ENCODE results near the gene KIAA0753.
A peak's percentile ranks its signal among the peaks of the same experiment; 100 is the strongest.

Gene KIAA0753

DNA sequence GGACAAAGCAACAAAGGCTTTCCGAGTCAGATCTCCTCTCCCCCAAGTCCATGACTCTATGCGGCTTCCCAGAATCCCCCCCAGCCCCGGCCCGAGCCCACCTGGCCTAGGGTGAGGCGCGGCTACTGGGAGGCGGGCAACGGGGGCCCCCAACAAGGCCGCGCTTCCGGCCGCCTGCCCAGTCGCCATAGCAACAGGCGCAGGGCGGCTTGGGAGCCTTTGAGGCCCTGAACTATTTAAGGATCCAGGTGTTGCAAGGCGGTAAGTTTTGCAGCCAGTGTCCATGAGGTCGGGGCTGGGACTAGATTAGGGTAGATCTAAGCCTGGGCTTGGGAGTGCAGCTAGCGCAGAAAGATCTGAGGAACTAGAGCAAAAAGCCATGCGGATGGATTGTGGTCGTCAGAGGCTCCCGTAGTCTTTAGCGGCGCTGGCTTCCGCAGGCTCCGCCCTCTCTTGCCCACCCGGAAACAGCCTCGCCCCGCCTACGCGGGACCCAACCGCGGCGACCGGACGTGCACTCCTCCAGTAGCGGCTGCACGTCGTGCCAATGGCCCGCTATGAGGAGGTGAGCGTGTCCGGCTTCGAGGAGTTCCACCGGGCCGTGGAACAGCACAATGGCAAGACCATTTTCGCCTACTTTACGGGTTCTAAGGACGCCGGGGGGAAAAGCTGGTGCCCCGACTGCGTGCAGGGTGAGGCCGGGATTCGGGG is at the start of gene KIAA0753, which contains the start of gene TXNDC17:
Gene KIAA0753 (minus strand): TSS at position 176 of the 711 bp plus-strand sequence. CDS start 5,608 bp downstream, outside the sequence.
Gene TXNDC17 (plus strand): TSS at position 525 of the 711 bp plus-strand sequence. CDS start 23 bp downstream, at position 548.
- DNase-seq = peak; percentile 65

DNA sequence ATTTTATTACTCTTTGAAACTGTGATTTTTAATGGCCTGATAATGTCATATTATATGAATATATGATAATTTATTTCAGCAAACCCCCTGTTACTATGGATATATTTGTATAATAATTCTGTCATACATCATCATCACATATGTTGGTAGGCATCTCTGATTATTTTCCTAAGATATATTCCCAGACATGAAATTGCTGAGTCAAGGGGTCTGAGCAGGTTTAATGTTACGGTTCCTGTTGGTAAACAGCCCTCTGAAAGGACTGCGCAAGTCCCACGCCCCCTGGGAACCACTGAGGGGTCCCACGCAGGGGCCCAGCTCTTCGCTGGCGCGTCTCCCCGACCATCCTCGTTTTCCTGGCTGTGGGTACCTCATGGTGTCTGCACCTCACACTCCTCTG is 48.4 kb upstream of the KIAA0753 start:
- no peak for DNase-seq

DNA sequence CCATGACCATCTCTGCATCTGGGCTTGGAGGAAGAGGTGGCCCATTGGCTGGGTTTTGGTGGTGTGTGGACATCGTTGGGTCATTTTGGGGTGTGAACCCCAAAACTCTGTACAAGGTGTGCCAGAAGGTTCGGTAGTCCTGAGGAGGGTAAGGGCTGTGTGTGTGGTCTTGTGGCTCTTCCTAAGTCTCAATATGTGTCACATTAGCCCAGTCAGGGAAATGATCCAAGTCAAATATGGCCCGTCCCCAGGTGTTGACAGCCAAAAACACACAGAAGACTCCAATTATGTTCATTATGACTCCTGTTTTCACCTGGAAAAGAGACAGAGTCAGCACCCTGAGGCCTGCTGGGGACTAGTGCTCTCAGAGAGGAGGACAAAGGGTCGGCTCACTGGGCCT is 45.5 kb upstream of the KIAA0753 start:
- no peak for DNase-seq

DNA sequence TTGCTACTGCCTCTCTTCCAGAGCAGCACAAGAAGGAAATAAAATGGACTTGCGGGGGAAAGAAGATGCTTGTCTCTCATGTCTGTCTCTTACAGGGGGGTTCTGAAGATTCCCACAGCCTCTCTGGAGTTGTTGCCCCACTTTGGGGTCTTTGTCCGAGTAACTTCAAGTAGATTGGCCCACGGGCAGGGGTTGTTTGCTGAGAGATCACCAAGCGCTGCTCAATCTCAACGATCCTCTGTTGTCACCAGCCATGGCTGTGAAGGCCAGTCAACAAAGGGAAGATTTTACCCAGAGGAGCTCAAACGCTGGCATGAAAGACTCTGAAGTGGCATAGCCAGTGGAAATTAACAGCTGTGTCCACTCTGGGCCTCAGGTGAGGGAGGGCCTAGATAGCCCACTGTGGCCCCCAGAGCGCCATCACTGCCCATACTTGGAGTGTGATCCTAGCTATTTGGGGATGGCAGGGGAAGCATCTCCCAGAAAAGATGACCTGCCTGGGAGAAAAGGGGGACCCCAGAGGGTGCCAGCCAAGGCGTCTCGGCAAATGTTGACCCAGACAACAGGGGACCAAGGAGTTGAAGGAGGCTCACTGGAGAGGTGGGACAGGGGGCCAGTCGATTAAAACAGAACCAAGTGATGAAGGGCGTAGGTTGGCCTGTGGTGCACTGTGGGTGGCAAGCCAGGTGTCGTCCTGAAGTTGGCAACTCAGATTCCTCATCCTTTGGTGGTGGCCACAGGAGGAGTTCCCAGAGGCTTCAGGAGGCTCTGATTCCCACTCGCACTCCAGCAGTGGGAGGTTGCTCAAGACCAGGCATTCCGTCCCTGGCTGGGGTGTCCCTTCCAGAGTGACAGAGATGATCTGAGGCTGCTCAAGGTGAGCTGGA is 44.6 kb upstream of the KIAA0753 start:
- DNase-seq = no peak

DNA sequence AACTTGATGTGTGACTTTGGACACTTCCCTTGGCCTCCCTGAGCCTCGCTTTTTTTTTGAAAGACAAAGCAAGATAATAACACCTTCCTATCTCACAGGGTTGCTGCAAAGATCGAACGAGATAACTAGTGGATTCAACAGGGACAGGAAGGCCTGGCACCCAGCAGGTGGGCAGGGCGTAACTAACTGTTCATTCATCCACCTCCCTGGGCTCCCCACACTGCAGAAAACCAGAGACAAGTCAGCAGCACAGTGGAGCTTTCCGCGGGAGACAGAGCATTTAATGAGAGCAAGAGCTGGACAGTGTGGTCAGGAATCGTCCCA is 43.9 kb upstream of the KIAA0753 start:
- no peak for DNase-seq

DNA sequence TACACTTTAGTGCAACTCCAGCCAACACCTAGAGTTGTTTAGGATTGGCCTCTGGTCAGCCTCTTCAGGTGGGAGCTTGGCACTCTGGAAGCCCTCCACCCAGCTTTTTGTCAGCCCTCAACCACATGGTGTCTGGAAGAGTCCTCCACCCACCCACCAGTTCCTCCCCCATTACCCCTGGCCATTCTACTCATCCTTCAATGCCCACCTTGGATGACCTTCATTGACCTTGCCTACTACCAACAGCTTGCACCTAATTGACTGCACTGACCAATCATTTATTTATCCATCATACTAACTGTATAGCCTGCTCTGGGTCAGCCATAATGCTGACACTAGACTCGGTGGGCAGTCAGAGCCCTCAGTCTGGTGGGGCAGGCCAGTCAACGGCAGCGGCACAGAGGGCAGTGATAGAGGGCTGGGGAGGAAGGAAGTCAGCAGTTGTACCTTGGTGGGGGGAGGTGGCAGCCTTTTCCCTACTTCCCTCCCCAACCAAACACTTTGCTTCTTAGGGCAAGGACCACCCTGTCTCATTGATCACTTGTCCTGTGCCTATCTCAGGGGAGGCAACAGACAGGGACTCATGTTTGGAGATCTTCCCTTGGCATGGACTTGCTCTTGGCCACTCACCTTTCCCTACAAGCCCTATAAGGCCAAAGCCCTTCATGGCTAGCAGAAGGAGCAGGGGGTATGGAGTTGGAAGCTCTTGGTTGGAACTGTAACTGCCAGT is 43.4 kb upstream of the KIAA0753 start:
- DNase-seq = no peak

DNA sequence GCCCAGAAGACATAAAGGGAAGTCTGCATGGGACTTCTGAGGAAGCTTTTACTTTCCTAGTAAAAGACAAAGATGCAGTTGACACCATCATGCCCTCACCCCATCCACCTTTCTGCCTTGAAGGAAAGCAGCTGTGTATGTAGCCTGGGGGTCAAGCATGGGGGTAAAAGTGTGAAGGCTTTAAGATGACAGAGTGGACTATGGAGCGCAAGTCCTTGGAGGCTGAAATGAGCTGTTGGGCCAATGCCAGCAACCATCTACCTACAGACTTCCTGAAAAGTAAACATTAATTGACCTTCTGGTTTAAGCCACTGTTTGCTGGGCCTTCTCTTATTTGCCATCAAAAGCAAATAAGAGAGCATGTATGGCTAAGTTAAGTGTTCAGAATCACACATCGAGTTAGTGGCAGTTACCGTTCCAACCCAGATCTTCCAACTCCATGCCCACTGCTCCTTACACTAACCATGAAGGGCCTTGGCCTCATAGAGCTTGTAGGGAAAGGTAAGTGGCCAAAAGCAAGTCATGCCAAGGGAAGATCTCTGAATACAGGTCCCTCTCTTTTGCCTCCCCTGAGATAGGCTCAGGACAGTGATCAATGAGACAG is 42.7 kb upstream of the KIAA0753 start:
- DNase-seq = no peak

DNA sequence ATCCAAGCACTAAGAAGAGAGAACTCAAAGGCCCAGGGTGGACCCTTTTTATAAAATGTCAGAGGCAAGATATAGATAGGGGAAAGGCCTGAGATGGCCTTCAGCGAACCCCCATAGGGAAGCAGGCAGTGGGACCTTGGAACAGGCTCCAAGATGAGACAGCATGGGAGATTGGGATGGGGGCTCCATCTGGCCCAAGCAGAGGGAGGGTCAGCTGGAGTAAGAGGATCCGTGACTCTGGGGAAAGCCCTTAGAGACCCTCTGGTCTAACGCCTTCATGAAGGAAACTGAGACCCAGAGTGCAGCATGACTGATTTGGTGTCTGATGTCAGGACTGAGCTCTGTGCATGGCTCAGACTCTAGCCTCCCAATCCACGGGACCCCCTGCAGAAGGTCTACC is 41.8 kb upstream of the KIAA0753 start:
- DNase-seq = no peak

DNA sequence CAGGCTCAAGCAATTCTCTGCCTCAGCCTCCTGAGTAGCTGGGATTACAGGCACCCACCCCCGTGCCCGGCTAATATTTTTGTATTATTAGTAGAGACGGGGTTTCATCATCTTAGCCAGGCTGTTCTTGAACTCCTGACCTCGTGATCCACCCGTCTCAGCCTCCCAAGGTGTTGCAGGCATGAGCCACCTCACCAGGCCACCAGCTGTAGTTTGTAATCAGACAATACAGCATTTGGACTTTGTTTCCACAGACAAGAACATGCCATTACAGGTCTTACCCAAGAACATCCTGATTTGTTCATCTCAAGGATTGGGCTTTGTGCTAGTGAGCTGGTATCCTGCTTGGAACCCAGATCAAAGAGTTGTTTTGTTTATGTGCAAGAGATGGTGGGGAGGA is 41.2 kb upstream of the KIAA0753 start:
- no peak for DNase-seq

DNA sequence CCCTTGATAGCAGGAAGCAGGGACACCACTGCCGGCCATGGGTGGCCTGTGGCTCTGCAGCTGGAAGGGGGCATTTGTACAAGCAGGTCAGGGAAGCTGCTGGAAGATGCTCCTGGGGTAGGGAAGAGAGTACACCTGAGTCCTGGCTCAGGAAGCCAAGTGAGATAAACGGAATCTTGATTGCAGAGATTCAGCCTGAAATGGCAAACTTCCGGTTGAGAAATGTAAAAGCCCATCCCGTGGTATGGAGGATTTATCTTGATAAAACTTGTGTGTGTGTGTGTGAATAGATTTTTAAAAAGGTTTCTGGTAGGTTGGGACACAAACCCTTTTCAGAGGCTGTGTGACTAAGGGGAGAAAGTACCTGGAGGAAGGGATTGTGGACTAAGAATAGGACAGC is 40.7 kb upstream of the KIAA0753 start:
- DNase-seq = no peak

DNA sequence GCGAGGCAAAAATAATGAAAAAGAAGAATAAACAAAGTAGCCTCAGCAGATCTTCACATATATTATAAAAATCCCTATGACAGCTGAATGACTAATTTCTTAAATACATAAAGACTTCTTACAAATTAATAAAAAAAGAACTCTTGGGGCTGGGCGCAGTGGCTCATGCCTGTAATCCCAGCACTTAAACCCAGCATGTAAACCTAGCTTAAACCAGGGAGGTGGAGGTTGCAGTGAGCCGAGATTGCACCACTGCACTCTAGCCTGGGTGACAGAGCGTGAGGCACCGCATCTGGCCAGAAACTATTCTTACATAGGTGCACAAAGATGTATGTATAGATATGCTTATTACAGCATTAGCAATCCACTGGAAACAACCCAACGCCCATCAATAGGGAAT is 38.7 kb upstream of the KIAA0753 start:
- DNase-seq = no peak

DNA sequence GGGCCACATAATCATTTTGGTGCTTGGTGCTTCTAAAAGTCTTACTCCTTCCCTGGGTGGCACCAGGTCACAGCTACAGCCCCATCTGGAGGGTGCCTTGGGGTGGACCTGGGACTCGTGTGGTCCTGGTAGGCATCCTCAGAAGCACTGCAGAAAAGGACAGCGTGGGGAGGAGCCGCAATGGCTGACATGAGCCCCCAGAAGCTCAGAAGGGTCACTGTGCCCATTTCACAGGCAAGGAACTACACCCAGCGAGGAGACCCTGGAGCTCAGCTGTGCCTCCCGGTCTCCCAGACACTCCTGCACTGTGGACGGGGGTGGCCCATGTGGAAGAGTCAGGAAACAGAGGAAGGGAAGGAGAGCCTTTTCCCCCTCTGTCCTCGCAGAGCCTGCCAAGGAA is 37.4 kb upstream of the KIAA0753 start:
- DNase-seq = no peak

DNA sequence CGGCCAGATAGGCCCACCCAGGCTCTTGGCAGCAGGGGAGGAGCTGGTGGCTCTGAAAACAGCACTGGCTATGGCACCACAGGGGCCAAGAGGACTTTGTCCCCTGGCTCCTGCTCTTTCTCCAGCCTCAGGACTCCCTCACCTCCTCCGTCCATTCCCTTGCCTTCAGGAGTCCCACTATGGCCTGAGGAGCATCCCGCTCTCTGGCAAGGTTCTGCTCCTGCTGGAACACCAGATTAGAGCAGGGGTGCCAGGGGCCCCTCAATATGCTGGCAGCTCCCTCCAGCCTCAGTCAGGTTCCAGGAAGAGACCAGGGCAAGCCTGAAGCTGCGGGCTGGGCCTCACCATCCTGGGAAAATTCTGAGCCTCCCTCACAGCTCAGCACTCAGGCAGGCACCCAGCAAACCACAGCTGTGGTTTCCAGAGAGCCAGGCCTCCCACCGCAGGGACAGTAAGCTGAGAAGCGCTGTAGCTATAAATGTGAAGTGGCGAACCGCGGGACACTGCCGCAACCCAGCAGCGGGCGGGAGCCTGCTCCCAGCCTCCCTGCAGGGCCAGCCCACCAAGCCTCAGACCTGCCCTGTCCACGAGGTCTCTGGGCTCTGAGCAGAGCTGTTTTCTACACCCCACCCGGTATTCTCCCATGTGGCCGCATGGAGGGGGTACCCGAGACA is 36.8 kb upstream of the KIAA0753 start:
- DNase-seq = no peak

DNA sequence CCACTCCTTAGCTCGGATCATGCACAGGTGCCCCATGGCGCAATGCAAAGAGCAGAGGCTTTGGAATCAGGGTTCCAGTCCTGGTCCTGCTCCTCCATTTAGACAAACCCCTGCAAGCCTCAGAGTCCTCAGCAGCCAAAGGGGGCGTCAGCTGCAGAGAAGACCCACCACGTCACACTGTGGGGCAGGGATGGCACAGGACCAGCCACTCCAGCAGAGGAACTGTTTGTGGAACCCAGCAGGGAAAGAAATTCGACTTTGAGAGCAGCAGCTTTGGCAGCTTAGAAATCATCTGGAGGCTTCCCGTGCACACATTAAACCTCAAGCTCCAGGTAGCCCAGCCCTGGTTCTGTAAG is 36.3 kb upstream of the KIAA0753 start:
- DNase-seq = no peak

DNA sequence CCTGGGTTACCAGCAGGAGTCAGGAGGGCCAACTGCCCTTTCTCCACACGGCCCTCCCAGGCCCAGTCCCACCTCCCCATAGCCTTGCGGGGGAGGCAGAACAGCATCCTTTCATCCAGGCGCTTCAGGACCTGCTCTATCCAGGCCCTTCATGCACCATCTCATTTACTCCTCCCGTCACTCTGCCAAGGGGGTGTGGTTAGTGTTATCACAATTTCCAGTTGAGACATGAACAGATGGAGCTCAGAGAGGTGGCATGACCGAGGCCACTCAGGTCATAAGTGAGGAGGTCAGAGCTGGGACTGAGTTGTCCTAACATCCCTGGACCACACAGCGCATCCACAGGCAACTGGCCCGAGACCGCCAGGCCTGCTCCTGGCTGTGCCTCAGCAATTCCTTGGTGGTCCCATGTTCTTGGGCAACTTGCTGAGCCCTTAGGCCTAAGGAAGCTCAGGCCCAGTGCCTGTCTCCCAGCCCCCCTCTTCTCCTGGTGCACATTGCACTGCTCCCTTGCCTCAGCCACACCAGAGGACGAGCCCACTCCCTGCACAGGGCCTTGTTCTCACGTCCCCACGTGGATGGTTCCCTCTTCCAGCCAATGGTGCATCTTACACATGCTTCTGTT is 34.8 kb upstream of the KIAA0753 start:
- DNase-seq = no peak

DNA sequence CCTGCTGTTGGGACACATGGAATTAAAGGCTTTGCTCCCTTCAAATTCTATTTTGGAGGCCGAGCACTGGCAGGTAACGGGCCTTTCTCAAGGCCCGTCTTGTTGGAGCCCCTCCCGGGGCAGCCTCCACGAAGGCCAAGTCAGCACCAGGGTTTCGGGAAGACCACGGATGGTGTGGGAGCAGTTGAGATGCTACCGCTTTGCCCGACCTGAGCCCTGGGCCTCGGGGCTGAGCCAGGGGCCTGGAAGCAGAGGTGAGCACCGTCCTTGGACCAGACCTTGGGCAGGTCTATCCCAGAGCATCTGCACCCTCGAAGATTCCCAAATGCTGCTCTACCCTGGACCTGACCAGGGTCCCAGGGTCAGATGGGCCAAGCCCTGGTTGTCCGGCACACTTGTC is 34.1 kb upstream of the KIAA0753 start:
- DNase-seq = no peak

DNA sequence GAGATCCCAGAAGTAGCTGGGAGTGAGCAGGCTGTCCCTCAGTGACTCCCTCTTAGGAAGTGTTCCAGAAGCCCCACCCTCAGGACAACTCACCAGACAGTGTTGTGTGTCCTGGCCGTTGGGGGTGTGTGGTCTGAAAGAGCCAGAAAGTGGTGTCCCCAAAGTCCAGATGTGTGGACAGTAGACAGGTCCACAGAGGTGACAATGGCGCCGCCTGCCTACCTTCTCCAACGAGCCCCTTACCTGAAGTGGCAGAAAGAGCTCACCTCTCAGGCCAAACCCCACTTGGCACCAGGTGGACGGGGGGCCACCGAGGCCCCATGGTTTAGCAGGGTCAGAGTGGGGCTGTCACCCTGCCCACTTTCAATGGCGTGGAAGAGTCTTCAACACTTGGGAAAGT is 30.9 kb upstream of the KIAA0753 start:
- DNase-seq = no peak

DNA sequence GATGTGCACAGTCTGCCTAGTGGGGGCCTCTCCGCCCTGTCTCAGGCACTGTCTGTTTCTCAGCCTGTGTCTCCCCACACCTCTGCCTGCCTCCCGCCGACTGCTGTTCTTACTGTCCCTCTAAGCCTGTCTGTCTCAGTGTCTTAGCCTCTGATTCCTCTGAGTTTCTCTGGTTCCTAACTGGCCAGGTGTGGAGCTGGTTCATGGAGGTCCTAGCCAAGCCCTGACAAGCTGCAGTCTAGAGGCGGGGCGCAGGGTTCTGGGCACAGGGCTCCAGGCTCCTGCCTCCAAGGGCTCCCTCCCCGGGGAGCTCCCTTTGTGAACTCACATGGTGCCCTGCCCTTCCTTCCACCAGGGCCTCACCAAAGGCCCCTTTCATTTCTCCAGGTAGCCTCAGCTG is 30.5 kb upstream of the KIAA0753 start:
- DNase-seq = no peak

DNA sequence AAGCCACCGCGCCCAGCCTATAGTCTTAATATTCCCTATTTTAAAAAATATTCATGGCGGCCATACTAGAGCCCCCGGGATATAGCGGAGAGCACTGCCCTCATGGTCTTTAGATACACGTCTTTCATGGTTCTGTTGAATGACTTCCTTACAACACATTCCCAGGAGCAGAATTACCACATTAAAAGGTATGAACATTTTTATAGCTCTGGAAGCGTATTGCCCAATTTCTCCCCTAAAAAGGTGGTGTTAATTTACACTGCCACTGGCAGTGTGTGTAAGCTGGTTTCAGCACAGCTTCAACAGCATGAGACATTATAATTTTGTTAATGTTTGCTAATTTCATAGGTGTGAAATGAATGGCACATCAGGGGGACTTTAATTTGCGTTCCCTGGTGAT is 30.1 kb upstream of the KIAA0753 start:
- DNase-seq = no peak

DNA sequence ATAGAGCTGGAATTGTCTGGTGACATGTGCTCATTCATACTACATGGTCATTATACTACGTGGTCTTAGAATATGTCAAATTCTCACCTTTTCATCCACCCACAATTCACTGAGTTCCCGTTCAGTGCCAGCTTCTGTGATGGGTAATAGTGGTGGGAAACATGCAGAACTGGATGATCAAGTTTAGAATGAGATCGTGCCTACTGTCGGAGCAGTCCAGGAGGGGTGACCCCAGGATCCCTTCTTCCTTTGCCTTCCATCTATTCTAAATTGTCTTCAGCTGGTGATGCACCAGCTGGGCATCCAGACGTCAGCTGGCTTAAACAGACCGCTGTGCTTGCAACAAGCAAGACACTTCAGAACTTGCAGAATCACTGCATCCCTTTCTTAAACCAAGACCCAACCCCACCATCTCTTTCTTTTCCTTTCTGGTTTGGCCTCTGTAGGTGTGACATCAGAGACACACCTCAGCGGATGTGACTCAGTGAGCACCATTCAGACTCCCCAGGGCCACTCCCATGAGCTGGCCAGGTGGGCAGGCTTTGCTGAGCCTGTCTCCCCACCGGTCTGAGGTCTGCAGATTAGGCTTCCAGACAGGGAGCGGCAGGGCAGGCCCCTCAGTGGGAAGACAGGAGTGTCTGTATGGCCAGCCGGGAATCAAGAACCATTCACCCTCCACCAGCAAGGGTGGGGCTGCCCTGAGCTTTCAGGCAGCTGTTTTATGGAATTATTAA is 29.1 kb upstream of the KIAA0753 start:
- no peak for DNase-seq

DNA sequence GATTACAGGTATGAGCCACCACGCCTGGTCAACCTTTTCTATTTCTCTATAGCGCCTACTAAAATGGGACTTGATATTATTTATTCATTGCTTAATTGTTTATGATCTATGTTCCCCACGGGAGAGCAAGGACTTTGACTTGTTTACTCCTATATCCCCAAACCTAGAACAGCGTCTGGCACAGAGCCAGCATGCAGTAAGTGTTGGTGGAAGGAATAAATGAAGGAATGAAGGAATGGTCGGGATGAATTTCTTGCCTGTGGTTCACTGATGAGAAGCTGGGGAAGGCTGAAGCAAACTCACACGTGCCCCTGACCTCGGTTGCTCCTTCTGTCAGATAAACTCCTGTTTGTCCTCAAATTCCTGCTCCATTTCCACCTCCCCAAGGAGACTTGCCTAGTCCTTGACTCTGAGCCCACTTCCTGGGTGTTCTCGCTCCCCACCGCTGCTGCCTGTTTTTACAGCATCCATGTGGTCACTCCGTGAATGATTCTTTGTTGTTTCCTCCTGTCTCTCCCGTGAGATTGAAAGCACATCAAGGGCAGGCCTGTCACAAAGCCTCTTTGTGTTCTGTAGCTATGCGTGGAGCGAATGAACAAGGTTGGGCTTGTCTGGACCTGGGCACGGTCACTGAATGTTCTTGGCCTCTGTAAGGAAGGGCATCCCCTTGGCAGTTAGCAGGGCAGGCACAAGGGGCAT is 28.4 kb upstream of the KIAA0753 start:
- DNase-seq = no peak
